AG10803 (cell line): ENCODE measurements around the gene PCCA.

Experiments
- DNase-seq: peaks from one replicate; pipeline ENCODE4 v3.0.0; 2010; ENCODE audit warnings: low read depth
- H3K4me3 ChIP-seq: 2 replicates; pipeline ENCODE4 v1.5.1; 2011; ENCODE audit warnings: mild to moderate bottlenecking, low read length, control low read depth
- TF ChIP-seq, protein P1 (sequence below): conservative IDR thresholded peaks from 2 replicates; pipeline ENCODE4 v1.5.1; 2011; ENCODE audit warnings: mild to moderate bottlenecking, low read length, control low read depth, inconsistent platforms

Gene PCCA

DNA sequence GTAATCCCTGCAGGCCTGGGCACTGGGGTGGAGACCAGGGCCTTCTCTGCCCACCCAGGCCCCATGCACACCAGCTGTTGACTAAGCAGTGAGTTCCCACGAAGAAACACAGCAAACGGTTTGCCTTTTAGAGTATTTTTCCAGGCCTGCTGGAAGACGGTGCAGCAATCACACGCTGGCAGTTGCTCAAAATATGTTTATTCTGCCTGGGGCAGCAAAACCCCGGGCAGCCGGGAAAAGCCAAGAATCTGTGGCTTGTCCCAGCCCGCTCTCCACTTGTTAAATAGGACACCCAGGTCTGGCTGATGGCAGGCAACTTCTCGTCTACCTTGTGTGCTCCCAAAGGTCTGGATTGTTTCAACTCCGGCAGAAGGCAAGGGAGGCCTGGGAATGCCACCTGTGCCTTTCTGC, 458.9 kb downstream of the PCCA start:
- DNase-seq: peak; percentile 34
- no peak overlapping the region for H3K4me3 ChIP-seq
- TF ChIP-seq, protein P1, sequence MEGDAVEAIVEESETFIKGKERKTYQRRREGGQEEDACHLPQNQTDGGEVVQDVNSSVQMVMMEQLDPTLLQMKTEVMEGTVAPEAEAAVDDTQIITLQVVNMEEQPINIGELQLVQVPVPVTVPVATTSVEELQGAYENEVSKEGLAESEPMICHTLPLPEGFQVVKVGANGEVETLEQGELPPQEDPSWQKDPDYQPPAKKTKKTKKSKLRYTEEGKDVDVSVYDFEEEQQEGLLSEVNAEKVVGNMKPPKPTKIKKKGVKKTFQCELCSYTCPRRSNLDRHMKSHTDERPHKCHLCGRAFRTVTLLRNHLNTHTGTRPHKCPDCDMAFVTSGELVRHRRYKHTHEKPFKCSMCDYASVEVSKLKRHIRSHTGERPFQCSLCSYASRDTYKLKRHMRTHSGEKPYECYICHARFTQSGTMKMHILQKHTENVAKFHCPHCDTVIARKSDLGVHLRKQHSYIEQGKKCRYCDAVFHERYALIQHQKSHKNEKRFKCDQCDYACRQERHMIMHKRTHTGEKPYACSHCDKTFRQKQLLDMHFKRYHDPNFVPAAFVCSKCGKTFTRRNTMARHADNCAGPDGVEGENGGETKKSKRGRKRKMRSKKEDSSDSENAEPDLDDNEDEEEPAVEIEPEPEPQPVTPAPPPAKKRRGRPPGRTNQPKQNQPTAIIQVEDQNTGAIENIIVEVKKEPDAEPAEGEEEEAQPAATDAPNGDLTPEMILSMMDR: no peak

DNA sequence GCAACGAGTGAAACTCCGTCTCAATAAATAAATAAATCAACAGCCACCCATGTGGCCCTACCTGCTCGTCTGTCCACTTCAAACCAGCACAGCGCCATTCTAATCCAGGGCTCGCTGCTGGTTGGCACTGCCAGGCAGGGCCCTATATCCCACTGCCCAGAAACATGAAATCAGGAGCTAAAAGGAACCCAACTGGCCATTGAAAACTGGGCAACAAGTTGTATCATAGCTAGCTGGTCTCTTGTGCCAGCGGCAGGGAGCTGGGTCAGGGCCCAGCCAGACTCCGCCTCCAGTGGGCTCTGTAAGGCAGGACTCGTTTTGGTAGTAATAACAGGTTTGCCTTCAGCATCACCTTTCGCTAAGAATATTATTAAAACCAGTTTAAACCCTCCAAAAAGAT, 460.4 kb downstream of the PCCA start:
- no peak for DNase-seq
- TF ChIP-seq, protein P1: no peak
- H3K4me3 ChIP-seq: no peak overlapping the region

DNA sequence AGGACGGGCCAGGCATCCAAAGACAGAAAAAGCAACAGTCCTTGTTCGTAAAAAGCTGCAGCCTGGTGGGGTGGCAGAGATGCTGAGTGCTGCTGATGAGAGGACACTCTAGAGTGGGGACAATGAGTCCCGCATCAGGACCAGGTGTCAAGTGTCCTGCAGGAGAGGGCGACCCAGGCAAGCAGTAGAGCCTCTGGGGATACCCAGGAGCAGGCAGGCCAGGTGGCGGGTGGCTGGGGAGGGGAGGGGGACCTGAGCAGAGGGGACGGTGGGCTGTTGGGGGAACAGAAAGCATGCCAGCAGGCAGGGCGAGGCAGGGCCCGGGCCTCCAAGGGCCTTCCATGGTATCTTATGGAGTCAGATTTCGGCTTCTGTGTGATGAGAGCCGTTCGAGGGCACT, 463.9 kb downstream of the PCCA start:
- no peak overlapping the region for H3K4me3 ChIP-seq
- DNase-seq: no peak
- TF ChIP-seq, protein P1: no peak

DNA sequence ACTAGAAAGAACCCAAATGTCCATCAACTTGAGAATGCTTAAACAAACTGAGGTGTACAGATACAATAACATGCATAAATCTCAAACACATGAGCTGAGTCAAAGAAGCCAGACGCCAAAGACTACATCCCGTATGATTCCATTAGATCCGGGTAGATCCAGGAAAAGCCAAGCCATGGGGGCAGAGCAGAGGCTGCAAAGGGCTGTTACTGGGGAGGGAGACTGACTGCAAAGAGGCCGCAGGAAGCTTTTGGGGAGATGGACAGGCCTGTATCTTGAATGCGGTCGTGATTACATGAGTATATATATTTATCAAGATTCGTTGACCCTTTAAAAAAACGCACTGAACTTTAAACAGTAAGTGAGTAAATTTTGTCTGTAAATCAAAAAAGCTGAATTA, 471.0 kb downstream of the PCCA start:
- DNase-seq: no peak

DNA sequence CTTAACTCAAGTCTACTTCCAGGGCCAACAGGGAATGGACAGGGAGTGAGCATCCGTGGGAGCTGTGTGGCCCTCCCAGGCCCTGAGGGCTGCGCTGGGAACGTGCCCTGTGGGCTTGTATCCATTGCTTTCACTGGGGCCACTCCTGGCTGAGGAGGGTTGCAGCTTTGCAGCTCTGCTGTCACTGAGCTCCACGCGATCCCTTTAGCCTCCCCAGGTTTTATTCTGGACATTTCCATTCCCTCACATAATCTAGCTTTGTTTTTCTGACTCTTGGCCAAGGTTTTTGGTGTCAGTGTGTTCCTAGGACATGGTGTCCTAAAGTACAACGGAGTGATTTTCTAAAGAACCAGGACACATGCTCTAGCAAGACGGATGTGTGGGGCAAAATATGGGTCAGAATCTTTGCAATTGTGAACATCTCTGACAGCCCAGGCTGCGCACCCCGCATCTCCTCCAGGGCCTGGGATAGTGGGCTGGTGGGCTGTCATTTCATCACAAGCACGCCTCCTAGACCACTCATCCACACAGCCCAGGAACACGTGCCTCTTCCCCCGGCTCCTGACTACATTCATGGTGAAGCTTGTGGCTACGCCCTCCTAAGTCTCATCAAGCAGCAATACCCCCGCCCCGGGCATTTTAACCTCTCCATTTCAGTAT, 471.7 kb downstream of the PCCA start:
- TF ChIP-seq, protein P1: no peak
- H3K4me3 ChIP-seq: no peak overlapping the region
- no peak for DNase-seq

More for the DNA sequence above, 471.0 kb downstream of the PCCA start:
- TF ChIP-seq, protein P1: no peak
- no peak overlapping the region for H3K4me3 ChIP-seq

DNA sequence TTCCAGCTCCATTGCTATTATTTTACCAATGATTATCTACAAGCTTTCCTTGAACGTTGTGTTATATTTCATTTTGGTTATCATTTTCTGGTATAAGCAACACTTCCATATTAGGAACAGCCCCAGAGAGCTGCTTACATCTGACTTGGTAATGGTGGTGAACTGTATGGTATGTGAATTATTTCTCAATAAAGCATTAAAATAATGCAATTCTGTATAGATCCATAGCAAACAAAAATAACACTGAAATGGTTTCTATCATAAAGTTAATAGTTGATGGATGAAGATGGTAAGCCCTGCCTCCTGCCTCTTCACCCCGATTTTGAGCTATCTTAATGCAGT, 472.2 kb downstream of the PCCA start:
- DNase-seq: no peak
- TF ChIP-seq, protein P1: no peak
- H3K4me3 ChIP-seq: no peak overlapping the region

DNA sequence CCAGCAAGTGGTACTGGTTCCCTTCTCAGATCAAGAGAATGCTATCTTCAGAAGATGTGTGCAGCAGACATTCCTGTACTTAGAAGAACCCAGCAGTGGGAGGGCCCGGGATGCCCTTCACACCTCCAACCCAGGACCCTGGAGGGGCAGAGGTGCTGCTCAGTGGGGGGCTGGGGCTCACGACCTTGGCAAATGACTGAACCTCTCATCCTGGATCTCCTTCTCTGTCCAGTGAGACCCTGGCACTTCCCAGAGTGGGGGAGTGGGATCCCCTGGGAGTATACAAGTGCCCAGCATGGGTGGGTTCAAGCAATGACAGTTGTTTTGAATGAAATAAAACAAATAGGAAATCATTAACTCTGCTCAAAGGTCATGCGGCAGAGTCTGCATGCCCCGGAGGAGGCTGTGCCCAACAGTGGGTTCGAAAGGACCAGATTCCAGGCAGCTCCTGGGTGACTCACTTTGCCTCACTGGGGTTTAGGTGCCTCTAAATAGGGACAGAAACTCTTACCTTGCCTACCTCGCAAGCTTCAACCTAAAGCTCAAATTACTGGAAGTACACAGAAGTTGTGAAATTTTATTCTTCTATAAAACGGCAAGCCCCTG, 472.8 kb downstream of the PCCA start:
- H3K4me3 ChIP-seq: no peak overlapping the region
- TF ChIP-seq, protein P1: no peak
- DNase-seq: no peak
